Measurements from ENCODE around the gene CMKLR1.

Gene CMKLR1

DNA sequence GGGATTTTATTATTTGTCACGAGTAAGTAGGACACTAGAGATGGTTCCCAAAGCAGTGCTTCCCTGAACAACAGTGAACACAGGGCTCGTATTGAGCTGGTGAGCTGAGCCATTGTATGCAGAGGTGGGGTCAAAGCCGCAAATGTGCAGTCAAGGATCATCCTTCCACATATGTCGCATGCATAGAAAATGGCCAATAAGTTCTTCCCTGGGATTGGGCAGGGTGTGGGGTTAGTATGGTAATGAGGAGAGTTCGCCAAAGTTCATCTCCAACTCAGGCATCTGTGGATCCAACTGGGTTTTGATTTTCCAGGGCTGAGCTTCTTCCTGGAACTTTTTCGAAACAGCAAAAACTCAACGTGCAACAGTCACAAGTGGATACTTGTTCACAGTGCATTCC lies 86.6 kb downstream of the CMKLR1 start:
- DNase-seq (ENCODE audit: low read depth): no peak
- H3K4me3 ChIP-seq (ENCODE audit: low read depth, low read length): no peak overlapping the region
- no peak for TF ChIP-seq CTCF (IDR thresholded peaks at IDR 0.05; ENCODE audit: insufficient read depth, low read depth, low read length, missing control alignments)

- no peak overlapping the region for H3K4me3 ChIP-seq (ENCODE audit: low read depth, low read length)
- TF ChIP-seq CTCF (IDR thresholded peaks at IDR 0.05; ENCODE audit: insufficient read depth, low read depth, low read length, missing control alignments): no peak
- DNase-seq (ENCODE audit: low read depth): no peak
Measured at GRCh38 chr12:108248011-108248410, 91.1 kb downstream of the CMKLR1 start.

DNA sequence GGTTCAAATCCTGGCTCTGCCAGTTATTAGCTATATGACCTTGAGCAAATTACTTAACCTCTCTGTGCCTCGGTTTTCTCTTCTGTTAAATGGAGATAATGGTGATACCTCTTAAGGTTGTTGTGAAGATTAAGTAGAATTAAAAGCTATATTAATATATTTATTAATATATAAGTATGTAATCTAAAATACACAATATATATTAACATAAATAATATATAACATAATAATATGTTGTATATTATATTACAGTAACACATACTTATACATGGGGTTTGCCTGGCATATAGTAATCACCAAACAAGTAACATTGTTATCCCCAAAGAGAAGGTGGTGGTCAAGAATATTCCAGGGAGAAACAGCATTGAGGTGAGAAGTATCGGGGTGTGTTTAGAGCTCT lies 92.0 kb downstream of the CMKLR1 start:
- no peak for TF ChIP-seq CTCF (IDR thresholded peaks at IDR 0.05; ENCODE audit: insufficient read depth, low read depth, low read length, missing control alignments)
- no peak overlapping the region for H3K4me3 ChIP-seq (ENCODE audit: low read depth, low read length)
- no peak for DNase-seq (ENCODE audit: low read depth)

DNA sequence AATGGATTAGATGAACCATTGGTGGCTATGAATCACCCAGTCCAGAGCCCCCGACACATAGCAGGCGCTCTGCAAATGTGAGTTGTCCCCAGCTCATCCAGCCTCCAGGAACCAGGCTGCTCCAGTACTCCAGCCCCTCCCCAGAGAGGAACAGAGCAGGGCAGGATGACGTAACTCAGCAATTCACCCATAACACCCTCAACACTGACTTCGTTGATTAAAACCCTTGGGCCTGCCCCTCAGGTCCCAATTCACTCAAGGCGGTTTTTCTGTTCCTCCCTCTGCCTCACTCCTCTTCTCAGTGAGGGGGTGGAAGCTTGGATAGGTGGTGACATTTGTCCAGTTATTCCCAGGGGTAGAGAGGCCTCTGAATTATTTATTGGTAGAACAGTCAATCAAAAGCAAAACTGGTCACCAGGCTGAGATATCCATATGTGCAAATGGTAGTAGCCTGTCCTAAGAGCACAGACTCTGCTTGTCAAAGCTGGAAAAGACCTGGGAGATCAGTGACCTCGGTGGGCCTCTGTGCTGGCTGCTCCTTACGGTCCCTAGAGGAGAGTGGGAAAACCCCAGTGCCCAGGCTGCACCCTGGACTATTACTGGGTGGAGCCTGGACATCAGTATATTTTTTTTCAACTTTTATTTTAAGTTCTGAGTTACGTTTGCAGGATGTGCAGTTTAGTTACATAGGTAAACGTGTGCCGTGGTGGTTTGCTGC lies 97.0 kb downstream of the CMKLR1 start:
- H3K4me3 ChIP-seq (ENCODE audit: low read depth, low read length): no peak overlapping the region
- no peak for TF ChIP-seq CTCF (IDR thresholded peaks at IDR 0.05; ENCODE audit: insufficient read depth, low read depth, low read length, missing control alignments)
- DNase-seq (ENCODE audit: low read depth): no peak

DNA sequence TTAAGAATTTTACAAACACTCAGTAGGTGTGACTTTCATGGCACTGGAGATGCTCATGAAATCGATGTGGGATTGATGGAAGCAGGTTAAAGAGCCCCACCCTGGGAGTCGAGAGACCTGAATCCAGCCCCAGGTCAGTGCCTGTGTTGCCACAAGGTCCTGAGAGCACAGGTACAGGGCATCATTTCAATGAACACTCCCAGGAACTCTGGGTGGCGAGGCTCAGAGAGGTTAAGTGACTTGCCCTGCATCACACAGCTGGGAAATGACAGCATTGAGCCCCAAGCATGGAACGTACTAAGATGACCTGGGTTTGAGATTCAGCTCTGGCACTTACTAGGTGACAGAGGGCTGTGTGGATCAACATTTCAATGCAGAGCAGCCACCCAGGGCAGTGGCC lies 98.2 kb downstream of the CMKLR1 start:
- H3K4me3 ChIP-seq (ENCODE audit: low read depth, low read length): no peak overlapping the region
- TF ChIP-seq CTCF (IDR thresholded peaks at IDR 0.05; ENCODE audit: insufficient read depth, low read depth, low read length, missing control alignments): no peak
- no peak for DNase-seq (ENCODE audit: low read depth)

- no peak for TF ChIP-seq CTCF (IDR thresholded peaks at IDR 0.05; ENCODE audit: insufficient read depth, low read depth, low read length, missing control alignments)
- DNase-seq (ENCODE audit: low read depth): no peak
- no peak overlapping the region for H3K4me3 ChIP-seq (ENCODE audit: low read depth, low read length)
Measured at GRCh38 chr12:108240027-108240785, 98.9 kb downstream of the CMKLR1 start.

Measured in GM12865 (cell line).